Measurements from ENCODE around the gene PPM1H. TPM values are rescaled to one million over a fixed set of nuclear protein-coding genes. Genes with fewer than 3 reads are reported as not detected.
"Not testable (repeated sequence)": the region's sequence is repeated elsewhere in the genome, so short reads cannot be mapped to it uniquely, and the experiment has no call there.

Gene PPM1H
- total RNA-seq, 4 donors from 2014 or later, result 1.7 to 7.4 (median 3.4) TPM

- no peaks in the 10 kb centered on the region for H3K4me1 ChIP-seq
- no peaks in the 10 kb centered on the region for H3K9me3 ChIP-seq
- no peaks in the 10 kb centered on the region for H3K27me3 ChIP-seq
- no peak overlapping the region for H3K4me3 ChIP-seq
- H3K27ac ChIP-seq, result no peak overlapping the region
- no peak for DNase-seq
- no peaks in the 10 kb centered on the region for H3K36me3 ChIP-seq
- TF ChIP-seq CTCF (IDR thresholded peaks at IDR 0.05) (no peak), POLR2A (IDR thresholded peaks at IDR 0.05) (no peak)
These were observed 43.0 kb downstream of the PPM1H start for GRCh38 chr12:62891805-62892549.

GRCh38 chr12:62888454-62889110 is 46.4 kb downstream of the PPM1H start:
- H3K9me3 ChIP-seq, result no peaks in the 10 kb centered on the region
- no peak overlapping the region for H3K27ac ChIP-seq
- DNase-seq, result no peak
- H3K4me3 ChIP-seq, result no peak overlapping the region
- H3K4me1 ChIP-seq, result no peaks in the 10 kb centered on the region
- TF ChIP-seq POLR2A (IDR thresholded peaks at IDR 0.05) (no peak), CTCF (IDR thresholded peaks at IDR 0.05) (no peak)
- no peaks in the 10 kb centered on the region for H3K36me3 ChIP-seq
- no peaks in the 10 kb centered on the region for H3K27me3 ChIP-seq

GRCh38 chr12:62886796-62887195 is 48.2 kb downstream of the PPM1H start:
- Histone ChIP-seq H3K9me3 (no peaks in the 10 kb centered on the region), H3K4me3 (no peak overlapping the region), H3K27me3 (no peaks in the 10 kb centered on the region), H3K4me1 (no peaks in the 10 kb centered on the region), H3K27ac (no peak overlapping the region), H3K36me3 (no peaks in the 10 kb centered on the region)
- no peak for TF ChIP-seq POLR2A (IDR thresholded peaks at IDR 0.05)
- TF ChIP-seq CTCF (IDR thresholded peaks at IDR 0.05), result no peak
- DNase-seq, result no peak

- no peak for DNase-seq
- H3K4me3 ChIP-seq, result no peak overlapping the region
- no peaks in the 10 kb centered on the region for H3K36me3 ChIP-seq
- no peaks in the 10 kb centered on the region for H3K9me3 ChIP-seq
- no peaks in the 10 kb centered on the region for H3K27me3 ChIP-seq
- H3K4me1 ChIP-seq, result no peaks in the 10 kb centered on the region
- TF ChIP-seq CTCF (IDR thresholded peaks at IDR 0.05), result no peak
- no peak for TF ChIP-seq POLR2A (IDR thresholded peaks at IDR 0.05)
- H3K27ac ChIP-seq, result no peak overlapping the region
These were observed 49.7 kb downstream of the PPM1H start for GRCh38 chr12:62885242-62885641.

- H3K4me1 ChIP-seq, H3K4me3 ChIP-seq, H3K9me3 ChIP-seq, H3K27ac ChIP-seq, DNase-seq, H3K27me3 ChIP-seq, H3K36me3 ChIP-seq: not testable (repeated sequence)
These were observed 50.1 kb downstream of the PPM1H start for GRCh38 chr12:62884832-62885231.

GRCh38 chr12:62882696-62883095 is 52.3 kb downstream of the PPM1H start:
- DNase-seq, result no peak
- Histone ChIP-seq H3K4me1 (no peaks in the 10 kb centered on the region), H3K27me3 (no peaks in the 10 kb centered on the region), H3K9me3 (no peaks in the 10 kb centered on the region), H3K36me3 (no peaks in the 10 kb centered on the region), H3K4me3 (no peak overlapping the region), H3K27ac (no peak overlapping the region)
- no peak for TF ChIP-seq POLR2A (IDR thresholded peaks at IDR 0.05)
- TF ChIP-seq CTCF (IDR thresholded peaks at IDR 0.05), result no peak
